Epithelial cell of prostate (primary cell): Measurements from ENCODE around the gene VPS39.
A peak's percentile ranks its signal among the peaks of the same experiment; 100 is the strongest.

ENCODE experiments used
- DNase-seq: peaks from one replicate; pipeline ENCODE4 v3.0.0-alpha.2; 2011; ENCODE audit warnings: low read depth, low spot score
- H3K27ac ChIP-seq: fragments of 450-650 bp; 2 replicates; pipeline ENCODE4 v1.5.1; 2017; ENCODE audit warnings: mild to moderate bottlenecking

Gene VPS39

GRCh38 chr15:42203891-42204290 is 4.2 kb downstream of the VPS39 start:
- DNase-seq: no peak
- no peak overlapping the region for H3K27ac ChIP-seq

GRCh38 chr15:42202653-42203052 is 5.5 kb downstream of the VPS39 start:
- H3K27ac ChIP-seq: no peak overlapping the region
- no peak for DNase-seq

- H3K27ac ChIP-seq: no peak overlapping the region
- DNase-seq: no peak
Measured at GRCh38 chr15:42201801-42202200, 6.3 kb downstream of the VPS39 start.

- no peak for DNase-seq
- no peak overlapping the region for H3K27ac ChIP-seq
Measured at GRCh38 chr15:42199126-42199525, 9.0 kb downstream of the VPS39 start.

GRCh38 chr15:42198516-42198915 is 9.6 kb downstream of the VPS39 start:
- no peak overlapping the region for H3K27ac ChIP-seq
- DNase-seq: no peak

GRCh38 chr15:42194513-42194912 is 13.6 kb downstream of the VPS39 start:
- DNase-seq: peak; percentile 24
- no peak overlapping the region for H3K27ac ChIP-seq

- no peak for DNase-seq
- H3K27ac ChIP-seq: no peak overlapping the region
Measured at GRCh38 chr15:42193383-42193782, 14.7 kb downstream of the VPS39 start.

- no peak overlapping the region for H3K27ac ChIP-seq
- DNase-seq: no peak
Measured at GRCh38 chr15:42191610-42192346, 16.3 kb downstream of the VPS39 start.

- no peak overlapping the region for H3K27ac ChIP-seq
- no peak for DNase-seq
Measured at GRCh38 chr15:42190370-42190769, 17.7 kb downstream of the VPS39 start.

- no peak overlapping the region for H3K27ac ChIP-seq
- no peak for DNase-seq
Measured at GRCh38 chr15:42185801-42186200, 22.3 kb downstream of the VPS39 start.

- no peak for DNase-seq
- H3K27ac ChIP-seq: no peak overlapping the region
Measured at GRCh38 chr15:42184736-42185135, 23.4 kb downstream of the VPS39 start.

- H3K27ac ChIP-seq: no peak overlapping the region
- no peak for DNase-seq
Measured at GRCh38 chr15:42184296-42184695, 23.8 kb downstream of the VPS39 start.

GRCh38 chr15:42182961-42183360 is 25.1 kb downstream of the VPS39 start:
- no peak for DNase-seq
- H3K27ac ChIP-seq: no peak overlapping the region

- H3K27ac ChIP-seq: no peak overlapping the region
- no peak for DNase-seq
Measured at GRCh38 chr15:42182328-42182886, 25.7 kb downstream of the VPS39 start.

- no peak for DNase-seq
- H3K27ac ChIP-seq: no peak overlapping the region
Measured at GRCh38 chr15:42178056-42178455, 30.0 kb downstream of the VPS39 start.

- no peak for DNase-seq
- no peak overlapping the region for H3K27ac ChIP-seq
Measured at GRCh38 chr15:42175671-42176070, 32.4 kb downstream of the VPS39 start.

- no peak overlapping the region for H3K27ac ChIP-seq
- no peak for DNase-seq
Measured at GRCh38 chr15:42172475-42172874, 35.6 kb downstream of the VPS39 start.

- H3K27ac ChIP-seq: no peak overlapping the region
- DNase-seq: no peak
Measured at GRCh38 chr15:42171795-42172194, 36.3 kb downstream of the VPS39 start.

GRCh38 chr15:42171122-42171521 is 37.0 kb downstream of the VPS39 start:
- no peak overlapping the region for H3K27ac ChIP-seq
- no peak for DNase-seq

GRCh38 chr15:42166225-42166940 is 41.7 kb downstream of the VPS39 start:
- no peak for DNase-seq
- H3K27ac ChIP-seq: no peak overlapping the region

- H3K27ac ChIP-seq: no peak overlapping the region
- DNase-seq: no peak
Measured at GRCh38 chr15:42165106-42165505, 43.0 kb downstream of the VPS39 start.
